NCI-H1105 (cell line): Measurements from ENCODE around the gene AIFM3.
A peak's percentile ranks its signal among the peaks of the same experiment; 100 is the strongest.
"Not testable (repeated sequence)": the region's sequence is repeated elsewhere in the genome, so short reads cannot be mapped to it uniquely, and the experiment has no call there.

Source experiments
- DNase-seq: peaks from one replicate; lab custom pipeline; 2025; lab: John Stamatoyannopoulos, UW

Gene AIFM3

GRCh38 chr22:20992056-20992442 lies 25.0 kb downstream of the AIFM3 start:
- DNase-seq, result no peak

- no peak for DNase-seq
Measured at GRCh38 chr22:20992456-20993303, 25.6 kb downstream of the AIFM3 start.

GRCh38 chr22:20993304-20994127 lies 26.5 kb downstream of the AIFM3 start:
- DNase-seq, result no peak

- no peak for DNase-seq
Measured at GRCh38 chr22:20994128-20994901, 27.3 kb downstream of the AIFM3 start.

- no peak for DNase-seq
Measured at GRCh38 chr22:20994902-20995241, 27.8 kb downstream of the AIFM3 start.

GRCh38 chr22:20995329-20996030 lies 28.4 kb downstream of the AIFM3 start:
- DNase-seq, result no peak

- no peak for DNase-seq
Measured at GRCh38 chr22:20996031-20996410, 29.0 kb downstream of the AIFM3 start.

GRCh38 chr22:20996598-20997535 lies 29.8 kb downstream of the AIFM3 start:
- no peak for DNase-seq

- DNase-seq, result no peak
Measured at GRCh38 chr22:20997536-20998257, 30.6 kb downstream of the AIFM3 start.

- no peak for DNase-seq
Measured at GRCh38 chr22:20998411-20999336, 31.6 kb downstream of the AIFM3 start.

- no peak for DNase-seq
Measured at GRCh38 chr22:20999350-21000206, 32.5 kb downstream of the AIFM3 start.

- no peak for DNase-seq
Measured at GRCh38 chr22:21000207-21000986, 33.3 kb downstream of the AIFM3 start.

GRCh38 chr22:21000987-21001600 lies 34.0 kb downstream of the AIFM3 start:
- DNase-seq, result no peak

GRCh38 chr22:21001601-21002325 lies 34.7 kb downstream of the AIFM3 start, which contains the start of gene THAP7:
TSS of gene THAP7 (minus strand) at chr22:21002118. CDS start at chr22:21001911, 207 bp downstream.
- peak; percentile 90 for DNase-seq

- DNase-seq, result no peak
Measured at GRCh38 chr22:21003782-21004181, 36.7 kb downstream of the AIFM3 start.

- DNase-seq, result not testable (repeated sequence)
Measured at GRCh38 chr22:21009208-21009607, 42.2 kb downstream of the AIFM3 start.
